ENCODE measurements around the gene OLA1. TPM values are rescaled to one million over a fixed set of nuclear protein-coding genes. Genes with fewer than 3 reads are reported as not detected.

The OLA1 gene
- total and polyA plus RNA-seq, 9 of the 15 experiments (the other 6 are each of a cell fraction or from before 2014, with no cell fraction given): 208 to 353 (median 225) TPM

- no peak for TF ChIP-seq ZNF398 (CRISPR knock-in tag; IDR thresholded peaks at IDR 0.05)
- TF ChIP-seq SNAPC5 (CRISPR knock-in tag; IDR thresholded peaks at IDR 0.05): no peak
- peak; percentile 81 for TF ChIP-seq NBN (IDR thresholded peaks at IDR 0.05; ENCODE audit: low read depth)
- TF ChIP-seq PML (IDR thresholded peaks at IDR 0.05; ENCODE audit: low read length): peak; percentile 78
- TF ChIP-seq TEAD4 (IDR thresholded peaks at IDR 0.05; ENCODE audit: low read length): peak; percentile 91
- no peak for TF ChIP-seq TEAD4 (CRISPR knock-in tag; IDR thresholded peaks at IDR 0.05; ENCODE audit: borderline replicate concordance)
- TF ChIP-seq ELF4 (CRISPR knock-in tag; IDR thresholded peaks at IDR 0.05): no peak
- TF ChIP-seq TOE1 (IDR thresholded peaks at IDR 0.05; ENCODE audit: borderline replicate concordance): peak; percentile 65
- TF ChIP-seq TOE1 (CRISPR knock-in tag; IDR thresholded peaks at IDR 0.05; ENCODE audit: borderline replicate concordance, low read depth): no peak
- no peak for TF ChIP-seq CHD2 (IDR thresholded peaks at IDR 0.05; ENCODE audit: low read depth, low read length)
- no peak for TF ChIP-seq CAMTA2 (CRISPR knock-in tag; conservative IDR thresholded peaks at IDR 0.05)
- TF ChIP-seq PRPF4 (IDR thresholded peaks at IDR 0.05; ENCODE audit: insufficient read depth, low read depth, low read length, poor library complexity, severe bottlenecking): no peak
- no peak for TF ChIP-seq ZNF41 (CRISPR knock-in tag; conservative IDR thresholded peaks at IDR 0.05)
- no peak for TF ChIP-seq E2F8 (IDR thresholded peaks at IDR 0.05; ENCODE audit: low read depth, partially characterized antibody)
- TF ChIP-seq SMAD1 (IDR thresholded peaks at IDR 0.05; ENCODE audit: low read depth, low read length, partially characterized antibody): no peak
- TF ChIP-seq PHB2 (IDR thresholded peaks at IDR 0.05; ENCODE audit: low read depth): peak; percentile 61; the same call in 1 of the 2 replicates
- no peak for TF ChIP-seq KLF6 (CRISPR knock-in tag; IDR thresholded peaks at IDR 0.05; ENCODE audit: borderline replicate concordance)
- no peak for TF ChIP-seq ZNF124 (CRISPR knock-in tag; IDR thresholded peaks at IDR 0.05)
- TF ChIP-seq SRSF7 (optimal IDR thresholded peaks at IDR 0.05; ENCODE audit: low read depth, low read length): no peak
- TF ChIP-seq HDAC1 (IDR thresholded peaks at IDR 0.05): peak in 1 of 2 experiments; percentile 58; a peak in 1 of 4 replicates
- no peak for TF ChIP-seq ZNF347 (CRISPR knock-in tag; IDR thresholded peaks at IDR 0.05; ENCODE audit: low read depth)
- TF ChIP-seq TRIM24 (IDR thresholded peaks at IDR 0.05): 0 out of 4 replicates have a peak, but pooled peaks of 1 of the 2 experiments have one; percentile 56
Observed at GRCh38 chr2:174210862-174211261, 37.5 kb downstream of the OLA1 start (continued).

All from K562 (cell line).